ENCODE data around the gene BICD1.

DNA sequence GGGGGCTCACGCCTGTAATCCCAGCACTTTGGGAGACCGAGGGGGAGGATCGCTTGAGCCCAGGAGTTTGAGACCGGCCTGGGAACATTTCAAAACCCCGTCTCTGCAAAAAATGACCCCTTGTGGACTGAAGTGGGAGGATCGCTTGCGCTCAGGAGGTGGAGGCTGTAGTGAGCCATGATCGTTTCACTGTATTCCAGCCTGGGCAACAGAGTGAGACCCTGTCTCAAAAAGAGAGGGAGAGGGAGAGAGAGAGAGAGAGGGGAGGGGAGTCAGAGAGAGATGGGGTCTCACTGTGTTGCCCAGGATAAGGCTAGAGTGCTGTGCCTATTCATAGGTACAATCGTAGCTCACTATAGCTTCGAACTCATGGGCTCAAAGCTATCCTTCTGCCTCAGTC, 295.5 kb downstream of the BICD1 start:
- no peak for TF ChIP-seq EZH2 (IDR thresholded peaks at IDR 0.05; ENCODE audit: low read length, missing control alignments)
- TF ChIP-seq, protein P1, sequence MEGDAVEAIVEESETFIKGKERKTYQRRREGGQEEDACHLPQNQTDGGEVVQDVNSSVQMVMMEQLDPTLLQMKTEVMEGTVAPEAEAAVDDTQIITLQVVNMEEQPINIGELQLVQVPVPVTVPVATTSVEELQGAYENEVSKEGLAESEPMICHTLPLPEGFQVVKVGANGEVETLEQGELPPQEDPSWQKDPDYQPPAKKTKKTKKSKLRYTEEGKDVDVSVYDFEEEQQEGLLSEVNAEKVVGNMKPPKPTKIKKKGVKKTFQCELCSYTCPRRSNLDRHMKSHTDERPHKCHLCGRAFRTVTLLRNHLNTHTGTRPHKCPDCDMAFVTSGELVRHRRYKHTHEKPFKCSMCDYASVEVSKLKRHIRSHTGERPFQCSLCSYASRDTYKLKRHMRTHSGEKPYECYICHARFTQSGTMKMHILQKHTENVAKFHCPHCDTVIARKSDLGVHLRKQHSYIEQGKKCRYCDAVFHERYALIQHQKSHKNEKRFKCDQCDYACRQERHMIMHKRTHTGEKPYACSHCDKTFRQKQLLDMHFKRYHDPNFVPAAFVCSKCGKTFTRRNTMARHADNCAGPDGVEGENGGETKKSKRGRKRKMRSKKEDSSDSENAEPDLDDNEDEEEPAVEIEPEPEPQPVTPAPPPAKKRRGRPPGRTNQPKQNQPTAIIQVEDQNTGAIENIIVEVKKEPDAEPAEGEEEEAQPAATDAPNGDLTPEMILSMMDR (conservative IDR thresholded peaks at IDR 0.05 in 1 of 2, IDR thresholded peaks at IDR 0.05 in 1 of 2; ENCODE audit: low read depth in 1 of 2, low read length in 2 of 2), result no peak
